H9 (cell line): Measurements from ENCODE around the gene LOXHD1. TPM values are rescaled to one million over a fixed set of nuclear protein-coding genes. Genes with fewer than 3 reads are reported as not detected.

Experiments
- DNase-seq: peaks from one replicate; pipeline ENCODE4 v3.0.0-alpha.2; 2017
- H2AFZ ChIP-seq: one replicate; pipeline ENCODE4 v1.6.1; 2013; ENCODE audit warnings: mild to moderate bottlenecking, low read length, control low read depth, moderate library complexity
- H2AK5ac ChIP-seq: 2 replicates; pipeline ENCODE4 v1.6.1; 2013; ENCODE audit warnings: low read length, control low read depth, mixed read lengths; ENCODE audit not compliant: insufficient read length
- H2BK120ac ChIP-seq: one replicate; pipeline ENCODE4 v1.6.1; 2013; ENCODE audit warnings: low read depth, mild to moderate bottlenecking, low read length, control low read depth, inconsistent platforms; ENCODE audit not compliant: poor library complexity, severe bottlenecking
- H2BK12ac ChIP-seq: 2 replicates; pipeline ENCODE4 v1.6.1; 2013; ENCODE audit warnings: low read length, control low read depth, mixed read lengths, low read depth; ENCODE audit not compliant: insufficient read length
- H2BK15ac ChIP-seq: 2 replicates; pipeline ENCODE4 v1.6.1; 2013; ENCODE audit warnings: low read depth, low read length, control low read depth
- H2BK20ac ChIP-seq: one replicate; pipeline ENCODE4 v1.6.1; 2013; ENCODE audit warnings: low read depth, mild to moderate bottlenecking, low read length, control low read depth, inconsistent platforms; ENCODE audit not compliant: poor library complexity, severe bottlenecking
- H2BK5ac ChIP-seq: 2 replicates; pipeline ENCODE4 v1.6.1; 2013; ENCODE audit warnings: low read length, control low read depth, mixed read lengths; ENCODE audit not compliant: insufficient read length
- H3K14ac ChIP-seq: 2 replicates; pipeline ENCODE4 v1.6.1; 2013; ENCODE audit warnings: low read length, control low read depth; ENCODE audit not compliant: insufficient read depth
- H3K18ac ChIP-seq: 2 replicates; pipeline ENCODE4 v1.6.1; 2013; ENCODE audit warnings: low read depth, mild to moderate bottlenecking, mixed read lengths, low read length, control low read depth; ENCODE audit not compliant: insufficient read length
- H3K23ac ChIP-seq: 2 replicates; pipeline ENCODE4 v1.6.1; 2013; ENCODE audit warnings: low read length, control low read depth, mixed read lengths, low read depth; ENCODE audit not compliant: insufficient read length
- H3K23me2 ChIP-seq: 2 replicates; pipeline ENCODE4 v1.6.1; 2013; ENCODE audit warnings: low read depth, mild to moderate bottlenecking, mixed read lengths, low read length, control low read depth; ENCODE audit not compliant: insufficient read length, poor library complexity, severe bottlenecking
- H3K27ac ChIP-seq: 2 replicates; pipeline ENCODE4 v1.5.1; 2013; ENCODE audit warnings: low read length, control low read depth, mixed read lengths, low read depth; ENCODE audit not compliant: insufficient read length
- H3K27me3 ChIP-seq: 2 replicates; pipeline ENCODE4 v1.6.1; 2013; ENCODE audit warnings: low read length, control low read depth, inconsistent platforms; ENCODE audit not compliant: insufficient read depth
- H3K4ac ChIP-seq: 2 replicates; pipeline ENCODE4 v1.6.1; 2013; ENCODE audit warnings: low read depth, mild to moderate bottlenecking, control low read depth, inconsistent platforms, low read length, moderate library complexity
- H3K4me1 ChIP-seq: 2 replicates; pipeline ENCODE4 v1.6.1; 2013; ENCODE audit warnings: low read length, control low read depth, inconsistent platforms; ENCODE audit not compliant: insufficient read depth
- H3K4me2 ChIP-seq: 2 replicates; pipeline ENCODE4 v1.6.1; 2013; ENCODE audit warnings: low read length, control low read depth, mixed read lengths; ENCODE audit not compliant: insufficient read length, insufficient read depth
- H3K56ac ChIP-seq: 2 replicates; pipeline ENCODE4 v1.6.1; 2013; ENCODE audit warnings: low read depth, mild to moderate bottlenecking, mixed read lengths, low read length, control low read depth; ENCODE audit not compliant: insufficient read length
- H3K79me1 ChIP-seq: 2 replicates; pipeline ENCODE4 v1.6.1; 2013; ENCODE audit warnings: low read depth, mild to moderate bottlenecking, moderate library complexity, low read length, control low read depth, inconsistent platforms; ENCODE audit not compliant: insufficient read depth, poor library complexity, severe bottlenecking
- H3K79me2 ChIP-seq: 2 replicates; pipeline ENCODE4 v1.6.1; 2013; ENCODE audit warnings: low read length, control low read depth, inconsistent platforms; ENCODE audit not compliant: insufficient read depth
- H3K9ac ChIP-seq: 2 replicates; pipeline ENCODE4 v1.6.1; 2013; ENCODE audit warnings: low read length, control low read depth, mixed read lengths; ENCODE audit not compliant: insufficient read length; ENCODE audit errors: extremely low read depth
- H3K9me3 ChIP-seq: one replicate; pipeline ENCODE4 v1.6.1; 2013; ENCODE audit warnings: low read depth, low read length, inconsistent platforms; ENCODE audit not compliant: control insufficient read depth
- H3T11ph ChIP-seq: one replicate; pipeline ENCODE4 v1.6.1; 2013; ENCODE audit warnings: mild to moderate bottlenecking, low read length, control low read depth, inconsistent platforms
- H4K20me1 ChIP-seq: one replicate; pipeline ENCODE4 v1.6.1; 2013; ENCODE audit not compliant: control insufficient read depth, insufficient read length, insufficient read depth
- H4K5ac ChIP-seq: 2 replicates; pipeline ENCODE4 v1.6.1; 2013; ENCODE audit warnings: low read depth, mild to moderate bottlenecking, mixed read lengths, low read length, control low read depth; ENCODE audit not compliant: insufficient read length
- H4K8ac ChIP-seq: replicated peaks from 2 replicates; pipeline ENCODE4 v1.6.1; 2013; ENCODE audit warnings: low read length, control low read depth, mixed read lengths, low read depth; ENCODE audit not compliant: insufficient read length
- H4K91ac ChIP-seq: 2 replicates; pipeline ENCODE4 v1.6.1; 2013; ENCODE audit warnings: low read depth, mild to moderate bottlenecking, moderate library complexity, mixed read lengths, low read length, control low read depth; ENCODE audit not compliant: insufficient read length
- H3K27ac Mint-ChIP-seq, 3 experiments: 2 replicates in 2 of 3; 3 replicates in 1 of 3; pipeline ENCODE4 v1.8.0; 2020 to 2021; ENCODE audit warnings: mixed read lengths in 3 of 3, mild to moderate bottlenecking in 1 of 3, moderate library complexity in 1 of 3
- H3K27me3 Mint-ChIP-seq: 2 replicates; pipeline ENCODE4 v1.8.0; 2021; ENCODE audit warnings: low read depth, mild to moderate bottlenecking, moderate library complexity, mixed read lengths
- H3K36me3 Mint-ChIP-seq, 3 experiments: 2 replicates in 2 of 3; 3 replicates in 1 of 3; pipeline ENCODE4 v1.8.0; 2020 to 2021; ENCODE audit warnings: low read depth in 3 of 3, mixed read lengths in 3 of 3; ENCODE audit not compliant: insufficient read depth in 1 of 3
- H3K4me1 Mint-ChIP-seq, 2 experiments: 2 replicates each; pipeline ENCODE4 v1.8.0; 2020; ENCODE audit warnings: mixed read lengths in 2 of 2
- H3K4me3 Mint-ChIP-seq, 2 experiments: 2 replicates in 1 of 2; 3 replicates in 1 of 2; pipeline ENCODE4 v1.8.0; 2020 to 2021; ENCODE audit warnings: mild to moderate bottlenecking in 2 of 2, mixed read lengths in 2 of 2, moderate library complexity in 1 of 2
- H3K9me3 Mint-ChIP-seq, 2 experiments: 2 replicates in 1 of 2; 3 replicates in 1 of 2; pipeline ENCODE4 v1.8.0; 2020; ENCODE audit warnings: mild to moderate bottlenecking in 2 of 2, mixed read lengths in 2 of 2, moderate library complexity in 1 of 2
- WGBS: extraction: QIAGEN DNeasy Blood & Tissue Kit; methylation state at CpG from one replicate; pipeline ENCODE4 v1.1.7; 2013; ENCODE audit warnings: missing lambda C conversion rate, low lambda C conversion rate, mixed read lengths; ENCODE audit not compliant: insufficient read length; ENCODE audit errors: extremely low coverage; 5-methylcytosine and 5-hydroxymethylcytosine counted together
- total RNA-seq: library from RNA; stranded (reverse); gene quantifications from 2 replicates; pipeline ENCODE4 v1.2.1, GENCODE V29; 2021
- TF ChIP-seq, protein P1 (sequence below): fragments of 200-600 bp; sonication (generic); conservative IDR thresholded peaks from 3 replicates; pipeline ENCODE4 v1.8.0; 2021; ENCODE audit warnings: antibody characterized with exemption, mild to moderate bottlenecking

The LOXHD1 gene
- total RNA-seq, 1 experiment from 2014 or later, result 0.07 TPM

DNA sequence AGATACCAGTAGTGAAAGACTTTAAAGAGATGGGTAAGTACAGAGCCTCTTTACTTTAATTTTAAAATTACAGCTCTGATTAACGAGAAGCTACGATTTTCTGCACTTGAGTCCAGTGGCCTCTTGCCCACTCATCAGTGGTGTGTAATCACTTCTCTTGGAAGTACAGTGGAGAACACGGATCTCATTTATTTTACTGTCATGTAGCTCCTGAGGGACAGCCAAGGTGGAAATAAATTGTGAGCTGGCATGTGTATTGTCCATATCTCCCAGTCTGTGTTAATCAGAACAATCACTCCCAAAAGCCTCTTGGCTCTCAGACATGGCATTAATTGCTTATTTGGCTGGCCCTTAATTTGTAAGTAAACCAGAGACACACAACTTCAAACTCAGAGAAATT is 69.4 kb downstream of the LOXHD1 start:
- H2AK5ac ChIP-seq, result no peak overlapping the region
- H2BK5ac ChIP-seq, result no peak overlapping the region
- no peak overlapping the region for H2BK20ac ChIP-seq
- no peak overlapping the region for H3T11ph ChIP-seq
- Mint-ChIP-seq H3K27ac (no peak overlapping the region; a peak in 1 of 7 replicates), H3K36me3 (no peaks in the 10 kb centered on the region), H3K9me3 (no peaks in the 10 kb centered on the region), H3K4me3 (no peak overlapping the region), H3K4me1 (peaks cover 9 to 12% of the 10 kb centered on the region in 2 experiments; a peak in 3 of 4 replicates), H3K27me3 (peaks cover 3% of the 10 kb centered on the region; the same call in 1 of the 2 replicates)
- H3K4me1 ChIP-seq, result no peaks in the 10 kb centered on the region
- H3K18ac ChIP-seq, result no peak overlapping the region
- H4K20me1 ChIP-seq, result no peaks in the 10 kb centered on the region
- H3K14ac ChIP-seq, result no peak overlapping the region
- no peaks in the 10 kb centered on the region for H3K27me3 ChIP-seq
- no peak overlapping the region for H2BK15ac ChIP-seq
- no peak overlapping the region for H4K8ac ChIP-seq
- no peak overlapping the region for H3K27ac ChIP-seq
- no peak overlapping the region for H2AFZ ChIP-seq
- DNase-seq, result no peak
- H4K5ac ChIP-seq, result no peak overlapping the region
- H2BK12ac ChIP-seq, result no peak overlapping the region
- H3K4me2 ChIP-seq, result no peak overlapping the region
- H4K91ac ChIP-seq, result no peak overlapping the region
- H3K56ac ChIP-seq, result no peak overlapping the region
- no CpG with 5 or more reads among the region's 3 CpGs for WGBS
- H3K23me2 ChIP-seq, result no peaks in the 10 kb centered on the region
- H3K9me3 ChIP-seq, result no peaks in the 10 kb centered on the region
- no peaks in the 10 kb centered on the region for H3K79me1 ChIP-seq
- H3K79me2 ChIP-seq, result no peaks in the 10 kb centered on the region
- H3K9ac ChIP-seq, result no peak overlapping the region
- no peak overlapping the region for H2BK120ac ChIP-seq
- TF ChIP-seq, protein P1, sequence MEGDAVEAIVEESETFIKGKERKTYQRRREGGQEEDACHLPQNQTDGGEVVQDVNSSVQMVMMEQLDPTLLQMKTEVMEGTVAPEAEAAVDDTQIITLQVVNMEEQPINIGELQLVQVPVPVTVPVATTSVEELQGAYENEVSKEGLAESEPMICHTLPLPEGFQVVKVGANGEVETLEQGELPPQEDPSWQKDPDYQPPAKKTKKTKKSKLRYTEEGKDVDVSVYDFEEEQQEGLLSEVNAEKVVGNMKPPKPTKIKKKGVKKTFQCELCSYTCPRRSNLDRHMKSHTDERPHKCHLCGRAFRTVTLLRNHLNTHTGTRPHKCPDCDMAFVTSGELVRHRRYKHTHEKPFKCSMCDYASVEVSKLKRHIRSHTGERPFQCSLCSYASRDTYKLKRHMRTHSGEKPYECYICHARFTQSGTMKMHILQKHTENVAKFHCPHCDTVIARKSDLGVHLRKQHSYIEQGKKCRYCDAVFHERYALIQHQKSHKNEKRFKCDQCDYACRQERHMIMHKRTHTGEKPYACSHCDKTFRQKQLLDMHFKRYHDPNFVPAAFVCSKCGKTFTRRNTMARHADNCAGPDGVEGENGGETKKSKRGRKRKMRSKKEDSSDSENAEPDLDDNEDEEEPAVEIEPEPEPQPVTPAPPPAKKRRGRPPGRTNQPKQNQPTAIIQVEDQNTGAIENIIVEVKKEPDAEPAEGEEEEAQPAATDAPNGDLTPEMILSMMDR, result no peak
- no peak overlapping the region for H3K23ac ChIP-seq
- H3K4ac ChIP-seq, result no peak overlapping the region
